ENCODE measurements around the gene RRN3.

DNA sequence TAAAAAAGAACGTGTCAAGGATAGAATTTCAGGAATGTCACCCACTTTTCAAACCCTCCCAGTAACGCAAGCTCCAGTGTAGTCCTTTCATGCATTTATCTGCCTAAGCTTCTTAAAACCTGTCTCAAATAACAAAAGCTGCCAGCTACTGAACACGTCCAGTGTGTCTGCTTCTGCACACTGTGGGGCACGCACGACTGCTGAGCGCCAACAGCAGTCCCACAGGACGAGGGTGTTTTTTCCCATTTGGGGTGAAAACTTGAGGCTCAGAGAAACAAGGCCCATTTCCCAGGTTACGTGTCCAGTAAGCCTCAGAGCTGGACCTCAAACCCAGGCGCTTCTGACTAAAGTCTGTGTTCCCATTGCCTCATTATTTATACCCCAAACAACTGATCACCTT, 55.4 kb downstream of the RRN3 start:
- TF ChIP-seq POLR2A (IDR thresholded peaks at IDR 0.05; ENCODE audit: low read depth, low read length) (no peak), CTCF (IDR thresholded peaks at IDR 0.05; ENCODE audit: extremely low read depth in 1 of 2, insufficient read depth in 1 of 2, low read depth in 1 of 2, low read length in 2 of 2) (no peak), FOS (IDR thresholded peaks at IDR 0.05; ENCODE audit: borderline replicate concordance, insufficient read depth, low read length) (no peak), POLR2AphosphoS5 (IDR thresholded peaks at IDR 0.05; ENCODE audit: insufficient read depth, low read depth, low read length) (no peak), EZH2 (IDR thresholded peaks at IDR 0.05; ENCODE audit: borderline replicate concordance, low read depth, low read length, severe bottlenecking) (no peak), JUN (IDR thresholded peaks at IDR 0.05; ENCODE audit: borderline replicate concordance, insufficient read depth, insufficient read length, low read depth) (no peak)
- TF ChIP-seq, protein P1, sequence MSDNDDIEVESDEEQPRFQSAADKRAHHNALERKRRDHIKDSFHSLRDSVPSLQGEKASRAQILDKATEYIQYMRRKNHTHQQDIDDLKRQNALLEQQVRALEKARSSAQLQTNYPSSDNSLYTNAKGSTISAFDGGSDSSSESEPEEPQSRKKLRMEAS (IDR thresholded peaks at IDR 0.05; ENCODE audit: insufficient read depth, insufficient read length), result no peak
